ENCODE data around the gene SFSWAP. TPM values are rescaled to one million over a fixed set of nuclear protein-coding genes. Genes with fewer than 3 reads are reported as not detected.

The SFSWAP gene
- total RNA-seq, 4 donors from 2014 or later, result 12.8 to 39.5 (median 25.9) TPM

DNA sequence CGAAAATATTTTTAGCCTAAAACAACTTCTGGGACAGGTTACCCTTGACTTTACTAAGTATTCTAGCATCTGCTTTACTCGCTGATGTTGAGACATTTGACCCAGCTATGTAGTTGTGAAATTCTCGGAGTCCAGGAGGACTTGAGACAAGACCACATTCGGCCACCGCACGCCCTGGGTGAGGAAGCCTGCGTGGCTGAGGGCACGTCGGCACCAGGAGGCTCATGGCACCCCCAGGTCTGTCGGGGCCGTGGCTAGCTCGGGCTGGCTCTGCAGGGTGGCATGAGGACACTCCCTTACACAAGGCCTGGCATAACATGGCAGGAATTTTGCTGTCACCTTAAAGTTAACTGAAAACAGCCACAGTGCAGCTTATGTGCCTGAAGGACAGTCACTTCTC, 59.2 kb downstream of the SFSWAP start:
- no peaks in the 10 kb centered on the region for H3K9me3 ChIP-seq
- 89 to 99% methylated on average over 6 to 9 of the region's 12 CpGs for WGBS, 2 donors
- no peaks in the 10 kb centered on the region for H3K27me3 ChIP-seq
- H3K4me1 ChIP-seq, result peaks cover 0 to 8% (median 3%) of the 10 kb centered on the region in 3 donors
- H3K27ac ChIP-seq, result no peak overlapping the region
- no peak for DNase-seq
- intact Hi-C loops (cut with DNase I), result no loop called here
- peaks cover 23 to 91% (median 31%) of the 10 kb centered on the region in 3 donors for H3K36me3 ChIP-seq
- TF ChIP-seq POLR2A (IDR thresholded peaks at IDR 0.05), result no peak
- TF ChIP-seq, protein P1, sequence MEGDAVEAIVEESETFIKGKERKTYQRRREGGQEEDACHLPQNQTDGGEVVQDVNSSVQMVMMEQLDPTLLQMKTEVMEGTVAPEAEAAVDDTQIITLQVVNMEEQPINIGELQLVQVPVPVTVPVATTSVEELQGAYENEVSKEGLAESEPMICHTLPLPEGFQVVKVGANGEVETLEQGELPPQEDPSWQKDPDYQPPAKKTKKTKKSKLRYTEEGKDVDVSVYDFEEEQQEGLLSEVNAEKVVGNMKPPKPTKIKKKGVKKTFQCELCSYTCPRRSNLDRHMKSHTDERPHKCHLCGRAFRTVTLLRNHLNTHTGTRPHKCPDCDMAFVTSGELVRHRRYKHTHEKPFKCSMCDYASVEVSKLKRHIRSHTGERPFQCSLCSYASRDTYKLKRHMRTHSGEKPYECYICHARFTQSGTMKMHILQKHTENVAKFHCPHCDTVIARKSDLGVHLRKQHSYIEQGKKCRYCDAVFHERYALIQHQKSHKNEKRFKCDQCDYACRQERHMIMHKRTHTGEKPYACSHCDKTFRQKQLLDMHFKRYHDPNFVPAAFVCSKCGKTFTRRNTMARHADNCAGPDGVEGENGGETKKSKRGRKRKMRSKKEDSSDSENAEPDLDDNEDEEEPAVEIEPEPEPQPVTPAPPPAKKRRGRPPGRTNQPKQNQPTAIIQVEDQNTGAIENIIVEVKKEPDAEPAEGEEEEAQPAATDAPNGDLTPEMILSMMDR (IDR thresholded peaks at IDR 0.05), result no peak
- no peak overlapping the region for H3K4me3 ChIP-seq

DNA sequence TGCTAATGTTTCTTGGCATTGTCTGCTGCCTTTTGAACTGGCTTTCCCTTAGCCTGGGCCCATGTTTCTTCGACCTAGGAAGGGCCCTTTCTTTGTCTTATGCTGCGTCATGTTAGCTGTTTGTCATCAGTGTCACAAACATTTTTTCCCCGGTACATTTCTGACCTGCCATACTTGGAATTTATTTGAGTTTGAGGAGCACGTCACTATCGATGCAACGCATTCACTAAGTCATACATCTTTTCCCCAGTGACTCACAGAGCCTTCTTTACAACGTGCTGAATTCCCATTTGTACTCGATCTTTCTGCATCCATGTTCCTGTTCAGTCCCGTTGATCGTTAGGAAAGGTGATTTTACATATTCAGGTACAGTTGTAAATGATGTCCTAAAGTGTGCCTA, 61.1 kb downstream of the SFSWAP start:
- H3K9me3 ChIP-seq, result no peaks in the 10 kb centered on the region
- no peak overlapping the region for H3K27ac ChIP-seq
- DNase-seq, result no peak
- WGBS, 2 donors, result 88 to 90% methylated on average over 10 of the region's 10 CpGs
- no peaks in the 10 kb centered on the region for H3K27me3 ChIP-seq
- intact Hi-C loops (cut with DNase I), result no loop called here
- TF ChIP-seq, protein P1 (IDR thresholded peaks at IDR 0.05), result no peak
- no peak for TF ChIP-seq POLR2A (IDR thresholded peaks at IDR 0.05)
- peaks cover 14 to 82% (median 22%) of the 10 kb centered on the region in 3 donors for H3K36me3 ChIP-seq
- H3K4me1 ChIP-seq, result peaks cover 0 to 22% (median 3%) of the 10 kb centered on the region in 3 donors
- no peak overlapping the region for H3K4me3 ChIP-seq

DNA sequence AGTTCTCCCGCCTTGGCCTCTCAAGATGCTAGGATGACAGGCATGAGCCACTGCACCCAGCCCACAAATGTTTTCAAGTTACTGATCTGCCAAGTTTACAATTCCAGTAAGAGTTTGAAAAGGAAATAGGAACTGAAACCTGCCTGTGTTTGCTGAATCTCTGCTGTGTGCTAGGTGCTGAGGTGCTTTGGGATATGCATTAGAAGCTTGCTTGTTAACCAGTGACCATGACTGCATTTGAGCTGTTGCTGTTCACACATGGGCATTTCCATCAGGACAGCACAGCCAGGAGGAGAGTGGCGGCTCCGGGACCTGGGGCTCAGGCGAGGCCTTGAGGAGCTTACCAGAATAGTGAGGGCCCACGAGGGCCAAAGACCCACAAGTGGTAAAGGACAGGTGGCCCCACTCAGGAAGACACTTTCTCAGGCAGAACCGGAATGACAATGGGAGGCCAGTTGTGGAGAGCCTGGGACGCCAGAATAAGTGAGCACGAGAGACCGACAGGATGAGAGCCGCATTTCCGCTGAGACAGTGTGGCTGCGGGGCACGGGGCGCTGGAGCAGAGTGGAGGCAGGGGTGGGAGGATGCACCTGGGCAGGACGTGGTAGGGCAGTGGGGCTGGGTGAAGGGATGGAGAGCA, 62.8 kb downstream of the SFSWAP start:
- DNase-seq, result no peak
- intact Hi-C loops (cut with DNase I), result no loop called here
- peak overlapping the region in 1 of 4 donors; percentile 34 for H3K27ac ChIP-seq
- peaks cover 4 to 82% (median 18%) of the 10 kb centered on the region in 3 donors for H3K36me3 ChIP-seq
- WGBS, 2 donors, result 78 to 88% methylated on average over 13 to 15 of the region's 15 CpGs
- H3K4me3 ChIP-seq, result no peak overlapping the region
- no peaks in the 10 kb centered on the region for H3K27me3 ChIP-seq
- no peaks in the 10 kb centered on the region for H3K9me3 ChIP-seq
- no peak for TF ChIP-seq POLR2A (IDR thresholded peaks at IDR 0.05)
- TF ChIP-seq, protein P1 (IDR thresholded peaks at IDR 0.05), result no peak
- peaks cover 0 to 22% (median 3%) of the 10 kb centered on the region in 3 donors for H3K4me1 ChIP-seq

DNA sequence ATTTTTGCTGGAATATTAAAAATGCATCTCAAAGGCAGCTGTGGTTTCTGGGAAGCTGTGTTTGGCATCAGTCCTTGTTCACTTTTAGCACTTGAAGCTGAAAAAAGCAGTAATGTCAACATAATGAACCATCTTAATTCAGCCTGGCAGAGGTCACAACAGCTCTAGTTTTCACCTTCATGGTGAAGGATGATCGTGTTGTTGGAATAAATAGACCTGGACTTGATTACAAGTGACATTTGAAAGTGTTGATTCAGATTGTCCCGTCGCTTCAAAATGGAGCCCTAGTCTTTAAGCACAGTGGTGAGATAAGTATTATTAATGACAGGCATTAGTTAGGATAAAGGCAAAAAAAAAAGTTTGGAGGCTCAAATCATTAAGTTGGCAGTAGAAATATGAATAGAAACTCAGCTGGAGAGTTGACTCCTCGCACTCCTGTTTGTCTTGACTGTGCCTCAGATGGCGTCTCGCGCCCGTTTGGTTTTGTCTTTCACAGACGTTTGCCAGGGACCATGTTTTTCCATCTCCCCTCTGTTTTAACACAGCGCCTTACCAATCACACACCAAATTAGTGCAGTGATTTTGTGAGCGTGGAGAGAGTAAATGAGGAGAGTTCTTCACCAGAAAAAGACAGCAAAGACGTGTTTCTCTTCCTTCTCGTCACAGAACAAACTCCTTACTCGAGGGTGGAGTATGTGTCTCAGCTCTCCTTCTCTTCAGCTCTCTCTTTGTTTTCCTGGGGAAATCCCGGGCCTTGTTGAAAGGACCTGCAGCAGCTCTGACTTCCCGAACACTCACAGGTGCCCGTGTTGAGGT, 63.9 kb downstream of the SFSWAP start:
- Histone ChIP-seq H3K27me3 (no peaks in the 10 kb centered on the region), H3K9me3 (no peaks in the 10 kb centered on the region), H3K36me3 (peaks cover 4 to 82% (median 28%) of the 10 kb centered on the region in 3 donors), H3K4me3 (no peak overlapping the region), H3K4me1 (peaks cover 0 to 22% (median 3%) of the 10 kb centered on the region in 3 donors), H3K27ac (peak overlapping the region in 2 of 4 donors; percentile 10 to 39)
- 54 to 58% methylated on average over 17 of the region's 17 CpGs for WGBS, 2 donors
- TF ChIP-seq, protein P1 (IDR thresholded peaks at IDR 0.05), result no peak
- TF ChIP-seq POLR2A (IDR thresholded peaks at IDR 0.05), result no peak
- no peak for DNase-seq
- intact Hi-C loops (cut with DNase I), result no loop called here
